MM.1S (cell line): ENCODE results near the gene COQ8A.

ENCODE experiments used
- EZH2 ChIP-seq: fragments of 300-600 bp; sonication (generic); optimal IDR thresholded peaks from 2 replicates; pipeline ENCODE3; 2017; ENCODE audit warnings: low read depth, mild to moderate bottlenecking, antibody characterized with exemption, low read length, mixed read lengths
- EZH2phosphoT487 ChIP-seq: fragments of 300-600 bp; sonication (generic); IDR thresholded peaks from 2 replicates; pipeline ENCODE4 v1.6.1; 2018; ENCODE audit warnings: antibody characterized with exemption, low read length
- TF ChIP-seq, protein P1 (sequence below): fragments of 300-600 bp; sonication (generic); IDR thresholded peaks from 2 replicates; pipeline ENCODE4 v1.5.1; 2016; ENCODE audit warnings: antibody characterized with exemption, low read length, mixed read lengths

DNA sequence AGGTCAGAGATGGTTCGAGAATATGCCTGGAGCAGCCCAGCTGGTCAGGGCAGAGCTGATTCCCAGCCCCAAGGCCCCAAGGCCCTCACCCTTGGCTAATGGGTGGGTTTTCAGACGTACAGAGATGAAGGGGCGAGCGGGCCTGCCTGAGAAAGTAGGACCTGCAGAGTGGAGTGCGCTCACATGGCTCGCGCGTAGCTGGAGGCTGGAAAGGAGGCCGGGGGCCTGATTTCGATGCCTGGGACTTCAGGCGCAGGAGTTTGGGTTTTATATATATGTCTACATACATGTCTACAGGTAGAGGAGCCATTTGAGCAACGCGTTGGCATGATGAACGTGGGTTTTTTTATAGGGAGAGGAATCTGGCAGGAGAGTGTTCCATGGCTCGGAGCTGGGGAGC, 8.9 kb downstream of the COQ8A start:
- TF ChIP-seq, protein P1, sequence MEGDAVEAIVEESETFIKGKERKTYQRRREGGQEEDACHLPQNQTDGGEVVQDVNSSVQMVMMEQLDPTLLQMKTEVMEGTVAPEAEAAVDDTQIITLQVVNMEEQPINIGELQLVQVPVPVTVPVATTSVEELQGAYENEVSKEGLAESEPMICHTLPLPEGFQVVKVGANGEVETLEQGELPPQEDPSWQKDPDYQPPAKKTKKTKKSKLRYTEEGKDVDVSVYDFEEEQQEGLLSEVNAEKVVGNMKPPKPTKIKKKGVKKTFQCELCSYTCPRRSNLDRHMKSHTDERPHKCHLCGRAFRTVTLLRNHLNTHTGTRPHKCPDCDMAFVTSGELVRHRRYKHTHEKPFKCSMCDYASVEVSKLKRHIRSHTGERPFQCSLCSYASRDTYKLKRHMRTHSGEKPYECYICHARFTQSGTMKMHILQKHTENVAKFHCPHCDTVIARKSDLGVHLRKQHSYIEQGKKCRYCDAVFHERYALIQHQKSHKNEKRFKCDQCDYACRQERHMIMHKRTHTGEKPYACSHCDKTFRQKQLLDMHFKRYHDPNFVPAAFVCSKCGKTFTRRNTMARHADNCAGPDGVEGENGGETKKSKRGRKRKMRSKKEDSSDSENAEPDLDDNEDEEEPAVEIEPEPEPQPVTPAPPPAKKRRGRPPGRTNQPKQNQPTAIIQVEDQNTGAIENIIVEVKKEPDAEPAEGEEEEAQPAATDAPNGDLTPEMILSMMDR = no peak
- TF ChIP-seq EZH2phosphoT487 (no peak), EZH2 (no peak)
